Islet precursor cell (in vitro differentiated cells): ENCODE results near the gene EIF1AD.
A peak's percentile ranks its signal among the peaks of the same experiment; 100 is the strongest.
"Not testable (repeated sequence)": the region's sequence is repeated elsewhere in the genome, so short reads cannot be mapped to it uniquely, and the experiment has no call there.

Experiments
- DNase-seq: peaks from one replicate; pipeline ENCODE4 v3.0.0-alpha.2; 2018

EIF1AD gene, protein sequence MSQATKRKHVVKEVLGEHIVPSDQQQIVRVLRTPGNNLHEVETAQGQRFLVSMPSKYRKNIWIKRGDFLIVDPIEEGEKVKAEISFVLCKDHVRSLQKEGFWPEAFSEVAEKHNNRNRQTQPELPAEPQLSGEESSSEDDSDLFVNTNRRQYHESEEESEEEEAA

DNA sequence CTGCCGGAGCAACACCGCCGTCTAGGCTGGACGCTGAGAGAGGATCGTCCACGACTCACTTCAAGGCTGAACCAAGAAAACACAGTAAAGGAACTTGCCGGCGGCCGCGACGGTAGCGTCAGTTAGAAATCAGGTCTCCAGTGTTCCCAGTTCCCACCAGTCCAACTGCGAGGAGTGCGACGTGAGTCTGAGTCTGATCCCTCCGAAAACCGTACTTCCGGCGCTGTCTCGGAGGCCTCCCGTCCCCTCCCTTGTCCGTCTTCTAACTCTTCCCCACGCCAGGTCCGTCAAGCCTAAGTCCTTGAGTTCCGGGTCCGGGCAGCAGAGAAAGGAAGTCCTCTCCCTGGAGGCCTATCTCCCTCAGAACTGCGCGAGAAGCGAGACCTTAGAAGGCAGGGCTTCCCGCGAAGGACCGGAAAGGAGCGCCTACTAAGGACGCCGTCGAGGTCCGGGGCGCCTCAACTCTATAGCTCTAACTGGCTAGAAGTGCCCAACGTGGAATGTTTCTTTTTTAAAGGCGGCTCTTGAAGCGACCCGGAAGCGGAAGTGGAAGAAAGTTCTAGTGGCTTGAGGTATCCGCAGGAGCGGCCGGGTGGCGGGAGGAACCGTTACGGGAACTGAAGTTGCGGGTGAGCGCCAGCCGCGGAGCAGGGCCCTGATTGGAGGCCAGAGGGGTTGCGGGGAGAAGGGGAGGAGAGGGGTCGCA, at the start of gene EIF1AD, which contains the start of gene BANF1:
EIF1AD (minus strand) TSS at position 216 of the 706 bp plus-strand sequence. CDS start 1,768 bp downstream, outside the sequence.
BANF1 (plus strand) TSS at position 562 of the 706 bp plus-strand sequence. CDS start 748 bp downstream, outside the sequence.
- peak; percentile 98 for DNase-seq

DNA sequence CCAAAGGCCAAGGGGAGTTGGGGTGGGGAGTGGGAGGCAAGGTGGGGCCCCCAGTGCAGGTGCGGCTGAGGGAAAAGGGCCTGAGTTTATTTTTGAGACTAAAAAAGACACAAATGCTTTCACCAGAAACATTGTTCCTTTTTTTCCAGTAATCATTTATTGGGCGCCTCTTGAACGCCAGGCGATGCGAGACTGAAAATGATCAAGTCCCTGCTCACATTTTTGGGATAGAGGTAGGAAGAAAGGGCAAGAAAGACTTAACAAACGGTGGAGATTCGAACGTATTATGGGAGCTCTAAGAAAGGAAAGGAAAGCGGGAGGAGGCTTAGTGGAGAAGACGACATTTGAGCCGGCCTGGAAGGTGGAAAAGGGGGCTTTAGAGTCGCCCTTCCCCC, 49.4 kb upstream of the EIF1AD start:
- no peak for DNase-seq

DNA sequence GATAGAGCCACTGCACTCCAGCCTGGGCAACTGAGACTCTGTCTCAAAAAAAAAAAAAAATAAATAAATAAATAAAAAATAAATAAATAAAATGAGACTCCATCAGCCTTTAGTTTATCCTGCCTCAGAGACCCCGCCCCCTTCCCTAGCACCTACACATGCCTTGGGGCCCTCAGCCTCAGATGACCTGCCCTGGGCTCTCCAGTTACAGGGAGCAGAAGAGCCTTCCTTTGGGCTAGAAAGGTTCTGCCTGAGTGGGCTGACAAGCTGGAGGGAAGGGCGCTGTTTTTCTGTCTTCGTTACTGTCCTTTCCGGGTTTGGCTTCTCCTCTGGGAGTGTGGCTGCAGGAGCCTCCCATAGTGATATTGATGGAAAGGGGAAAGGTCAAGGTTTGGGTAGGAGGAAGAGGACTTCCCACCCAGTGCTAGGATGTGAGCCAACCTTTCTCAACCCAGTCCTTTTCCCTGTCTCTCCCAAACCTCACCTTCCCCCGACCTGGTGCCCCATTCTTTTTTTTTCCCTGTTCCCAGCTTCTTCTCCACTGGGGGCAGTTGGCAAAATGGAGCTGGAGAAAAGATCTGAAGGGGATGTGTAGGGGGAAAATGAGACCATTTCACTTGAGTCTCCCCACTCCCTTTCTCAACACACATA, 48.7 kb upstream of the EIF1AD start:
- DNase-seq = no peak

DNA sequence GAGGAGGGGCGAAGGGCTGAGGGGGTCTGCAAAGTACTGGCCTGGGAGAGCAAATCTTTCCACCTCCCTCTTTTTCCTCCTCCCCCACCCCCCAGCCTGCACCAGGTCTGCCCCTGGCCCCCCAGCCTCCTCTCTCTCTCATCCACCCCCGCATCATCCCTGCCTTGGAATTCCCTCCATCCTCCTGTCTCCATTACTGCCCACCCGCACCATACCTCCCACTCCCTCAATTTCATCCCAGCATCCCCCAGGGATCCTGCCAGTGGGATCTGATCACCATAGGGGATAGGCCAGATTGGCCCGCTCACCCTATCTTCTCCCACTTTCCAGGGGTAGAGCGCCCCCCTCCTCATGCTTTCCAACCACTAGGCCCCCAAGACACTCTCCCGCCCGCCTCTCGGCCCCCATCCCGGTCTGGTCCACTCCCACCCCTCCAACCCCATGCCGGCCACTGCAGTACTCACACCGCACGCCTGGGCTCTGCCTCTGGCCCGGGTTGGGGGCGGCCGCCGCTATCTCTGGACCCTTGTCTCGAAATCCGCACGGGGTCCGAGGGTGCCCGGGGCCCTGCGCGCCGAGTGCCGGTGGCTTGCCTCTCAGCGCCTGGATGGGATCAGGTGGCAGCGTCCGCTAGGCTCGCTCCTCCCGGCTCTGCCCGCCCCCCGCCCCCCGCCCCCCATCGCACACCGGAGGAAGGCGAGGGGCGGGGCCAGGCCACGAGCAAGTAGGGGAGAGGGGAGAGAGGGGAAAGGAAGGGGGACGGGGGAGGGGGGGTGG, 46.8 kb upstream of the EIF1AD start, which contains the start of gene GAL3ST3:
GAL3ST3 (minus strand) TSS at position 615 of the 777 bp plus-strand sequence. CDS start 3,746 bp downstream, outside the sequence.
- peak; percentile 63 for DNase-seq

DNA sequence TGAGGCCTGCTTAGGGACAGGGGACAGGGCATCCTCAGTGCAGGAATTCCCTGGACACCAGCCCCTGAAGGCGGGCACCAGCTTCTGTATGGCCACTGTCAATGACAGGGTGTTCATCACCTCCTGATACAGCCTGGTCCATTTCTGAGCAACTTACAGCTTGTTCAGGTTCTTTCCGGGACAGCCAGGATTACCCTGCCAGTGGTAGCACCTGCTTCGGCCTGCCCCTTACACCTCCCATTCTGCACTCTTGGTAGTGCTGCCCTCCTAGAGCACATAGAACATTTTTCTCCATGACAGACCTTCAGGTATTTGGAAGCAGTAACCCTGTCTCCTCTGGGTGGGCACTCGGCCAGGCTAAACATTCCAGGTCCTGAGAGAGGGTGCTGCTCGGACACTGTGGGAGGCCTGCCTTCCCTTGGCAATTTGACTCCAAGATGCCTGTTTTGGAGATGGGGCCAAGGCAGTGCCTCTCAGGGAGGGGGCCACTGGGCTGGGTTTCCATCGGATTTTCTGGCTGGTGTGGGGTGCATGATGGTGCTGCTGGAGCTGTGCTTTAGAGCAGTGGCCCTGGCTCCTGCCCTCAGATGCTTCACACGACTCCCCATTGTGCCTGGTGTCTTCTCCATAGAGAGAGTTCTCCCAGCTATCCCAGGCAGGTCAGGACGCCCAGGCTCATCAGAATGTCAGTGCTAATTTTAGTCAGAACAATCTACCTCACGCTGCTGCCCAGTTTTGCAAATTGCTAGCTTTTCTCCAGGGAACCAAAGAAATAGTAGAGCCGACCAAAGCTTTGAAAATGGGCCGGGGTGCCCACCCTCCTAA, 45.8 kb upstream of the EIF1AD start:
- no peak for DNase-seq

DNA sequence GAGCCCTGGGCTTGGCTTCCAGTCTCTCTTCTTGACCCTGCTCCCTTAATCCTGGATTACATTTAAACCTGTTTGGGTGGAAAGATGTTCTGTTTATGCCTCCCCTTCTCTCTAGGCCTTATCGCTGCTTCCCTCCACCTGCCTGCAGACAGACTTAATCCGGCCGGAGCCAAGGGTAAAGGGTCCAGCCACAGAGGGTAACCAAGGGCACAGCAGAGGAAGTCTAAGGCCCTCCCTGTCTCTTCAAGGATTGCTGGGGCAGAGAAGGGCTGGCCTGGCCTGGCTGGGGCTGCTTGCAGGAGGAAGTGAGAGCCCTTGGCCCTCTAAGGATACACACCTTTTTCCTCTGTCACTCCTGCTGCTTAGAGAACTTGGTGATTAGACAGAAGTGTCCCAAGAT, 44.9 kb upstream of the EIF1AD start:
- no peak for DNase-seq

DNA sequence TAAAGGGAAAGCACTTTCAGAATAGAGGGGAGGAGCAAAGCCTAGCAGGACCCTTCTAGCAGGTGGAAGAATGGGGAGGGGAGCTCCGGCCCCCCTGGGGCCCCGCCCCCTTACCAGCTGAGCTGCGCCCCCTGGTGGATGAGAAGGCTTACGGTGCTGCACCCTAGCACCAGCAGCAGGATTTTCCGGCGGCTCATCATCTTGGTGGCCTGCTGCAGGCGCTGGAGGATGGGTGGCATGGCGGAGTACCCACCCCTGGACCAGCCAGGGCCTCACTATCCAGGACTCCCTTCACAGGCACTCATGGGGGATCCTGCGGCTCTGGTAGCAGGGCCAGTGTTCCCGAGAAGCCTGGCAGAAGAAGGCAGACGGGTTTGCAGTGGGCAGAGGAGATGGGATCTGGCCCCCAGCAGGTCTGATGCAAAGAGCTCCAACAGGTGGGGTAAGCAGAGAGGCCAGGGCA, 43.3 kb upstream of the EIF1AD start:
- peak; percentile 91 for DNase-seq

DNA sequence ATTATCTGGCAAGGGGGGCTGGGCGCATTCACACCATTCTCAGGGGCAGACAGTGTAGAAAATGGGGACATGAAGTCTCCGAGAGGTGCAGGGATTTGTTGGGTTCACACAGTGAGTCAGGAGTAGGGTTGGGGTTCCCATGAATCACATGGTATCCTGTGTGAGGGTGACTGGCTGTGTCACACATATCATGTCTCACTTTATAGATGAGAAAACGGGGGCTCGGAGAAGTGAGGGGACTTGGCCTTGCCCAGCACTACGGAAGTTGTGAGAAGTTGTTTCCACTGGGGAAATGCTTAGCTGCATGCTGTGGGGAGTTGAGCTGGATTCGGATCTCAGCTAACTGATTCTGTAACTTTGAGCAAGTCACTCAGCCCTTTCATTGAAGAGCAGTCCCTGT, 42.8 kb upstream of the EIF1AD start:
- DNase-seq = no peak

DNA sequence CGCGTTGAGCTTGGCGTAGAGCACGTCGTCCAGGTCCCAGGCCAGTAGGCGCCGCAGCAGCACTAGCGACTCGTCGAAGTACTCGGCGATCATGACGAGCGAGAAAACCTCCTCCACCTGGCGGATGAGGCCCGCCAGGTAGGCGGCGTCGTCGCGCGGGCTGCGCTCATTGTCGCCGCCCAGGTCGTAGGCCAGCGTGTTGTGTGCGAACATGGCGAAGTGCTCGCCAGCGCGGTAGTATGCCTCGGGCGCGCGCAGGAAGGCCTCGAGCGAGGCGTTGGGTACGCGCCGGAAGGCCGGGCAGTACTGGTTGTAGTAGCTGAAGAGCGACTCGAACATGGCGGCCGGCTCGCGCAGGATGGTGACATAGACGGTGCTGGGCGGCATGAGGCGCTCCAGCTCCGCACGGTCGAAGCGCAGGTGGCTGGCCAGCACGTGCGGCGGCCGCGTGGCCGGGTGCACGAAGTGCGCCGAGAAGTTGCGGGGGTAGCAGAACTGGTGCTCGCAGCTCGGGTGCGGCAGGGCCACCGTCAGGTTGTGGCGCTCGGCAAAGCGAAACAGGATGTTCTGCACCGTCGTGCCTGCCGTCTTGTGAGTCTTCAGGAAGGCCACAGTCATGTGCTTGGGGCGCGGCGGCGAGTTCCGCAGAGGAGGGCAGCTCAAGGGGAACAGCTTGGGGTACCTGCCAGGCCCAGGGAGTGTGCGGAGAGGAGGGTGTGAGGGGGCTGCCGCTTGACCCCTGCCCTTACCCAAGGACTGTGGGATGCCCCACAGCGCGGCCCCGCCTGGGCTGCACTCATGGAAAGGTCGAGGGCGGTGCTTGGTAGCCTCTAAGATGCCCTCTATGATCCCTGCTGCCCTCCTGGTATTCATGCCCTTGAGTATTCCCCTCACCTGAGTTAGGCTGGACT, 41.3 kb upstream of the EIF1AD start:
- no peak for DNase-seq

DNA sequence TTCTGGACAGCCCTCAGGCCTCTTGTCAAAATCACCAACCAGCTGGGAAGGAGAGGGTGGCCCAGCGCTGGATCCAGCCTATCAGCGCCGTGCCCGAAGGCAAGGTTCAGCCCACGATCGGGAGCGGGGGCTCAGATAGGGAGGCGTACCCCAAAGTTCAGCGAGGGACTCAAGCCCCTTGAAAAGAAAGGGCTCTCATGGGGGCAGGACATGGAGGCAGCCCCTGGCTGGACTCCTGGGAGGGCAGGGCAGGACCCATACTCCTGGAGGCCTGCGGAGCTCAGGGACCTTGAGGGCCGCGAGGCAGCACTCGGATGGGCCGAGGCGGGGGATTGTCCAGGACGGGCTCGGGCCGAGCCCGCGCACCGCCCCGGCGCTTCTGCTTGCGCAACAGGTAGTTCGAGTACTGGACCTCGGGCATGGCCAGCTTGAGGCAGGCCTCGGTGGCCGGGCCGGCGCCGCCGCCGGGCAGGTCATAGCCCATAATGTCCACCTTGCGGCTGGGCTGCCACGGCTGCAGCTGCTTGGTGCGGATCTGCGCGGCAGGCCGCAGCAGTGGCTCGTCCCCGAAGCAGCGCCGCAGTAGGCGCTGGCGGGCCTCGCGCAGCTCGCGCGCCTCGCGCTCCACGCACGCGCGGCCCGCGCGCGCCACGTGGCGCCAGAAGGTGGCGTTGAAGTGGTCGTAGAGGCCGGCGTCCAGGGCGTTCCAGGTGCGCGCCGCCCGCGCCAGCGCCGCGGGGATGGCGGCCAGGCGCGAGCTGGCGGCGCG, 40.5 kb upstream of the EIF1AD start:
- no peak for DNase-seq

DNA sequence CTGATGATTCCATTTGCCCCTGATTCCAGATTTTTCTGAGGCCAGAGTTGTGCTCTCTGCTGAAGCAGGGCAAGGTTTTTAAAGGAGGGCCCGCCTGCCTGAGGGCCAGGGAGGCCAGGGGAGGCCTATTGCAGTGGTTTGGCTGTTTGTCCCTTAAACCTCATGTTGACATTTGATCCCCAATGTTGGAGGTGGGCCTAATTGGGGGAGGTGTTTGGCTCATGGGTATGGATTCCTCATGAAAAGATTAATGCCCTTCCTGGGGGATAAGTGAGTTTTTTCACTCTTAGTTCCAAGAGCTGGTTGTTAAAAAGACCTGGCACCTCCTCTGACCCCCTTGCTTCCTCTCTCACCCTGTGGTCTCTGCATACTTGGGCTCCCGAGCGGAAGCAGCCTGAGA, 37.8 kb upstream of the EIF1AD start:
- DNase-seq = no peak

DNA sequence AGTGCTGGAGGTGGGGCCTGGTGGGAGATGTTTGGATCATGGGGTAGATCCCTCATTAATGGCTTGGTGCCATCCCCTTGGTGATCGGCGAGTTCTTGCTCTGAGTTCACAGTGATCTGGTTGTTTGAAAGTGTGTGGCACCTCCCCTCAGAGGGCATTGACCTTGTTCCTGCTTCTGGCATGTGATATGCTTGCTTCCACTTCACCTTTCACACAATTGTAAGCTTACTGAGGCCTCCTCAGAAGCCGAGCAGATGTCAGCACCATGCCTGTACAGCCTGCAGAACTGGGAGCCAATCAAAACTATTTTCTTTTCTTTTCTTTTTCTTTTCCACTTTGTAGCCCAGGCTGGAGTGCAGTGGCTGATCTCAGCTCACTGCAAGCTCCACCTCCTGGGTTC, 35.4 kb upstream of the EIF1AD start:
- no peak for DNase-seq

DNA sequence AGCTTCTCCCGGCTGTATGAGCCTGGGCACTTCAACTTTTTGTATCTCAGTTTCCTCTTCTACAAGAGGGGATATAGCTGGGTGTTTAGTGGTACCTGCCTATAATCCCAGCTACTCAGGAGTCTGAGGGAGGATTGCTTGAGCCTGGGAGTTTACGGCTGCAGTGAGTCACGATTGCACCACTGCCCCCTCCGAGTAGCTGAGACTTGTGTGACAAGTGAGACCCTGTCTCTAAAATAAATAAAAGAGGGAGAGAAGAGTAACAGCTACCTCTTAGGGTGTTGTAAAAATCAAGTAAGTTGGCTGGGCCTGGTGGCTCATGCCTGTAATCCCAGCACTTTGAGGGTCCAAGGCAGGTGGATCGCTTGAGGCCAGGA, 34.4 kb upstream of the EIF1AD start:
- DNase-seq = no peak

DNA sequence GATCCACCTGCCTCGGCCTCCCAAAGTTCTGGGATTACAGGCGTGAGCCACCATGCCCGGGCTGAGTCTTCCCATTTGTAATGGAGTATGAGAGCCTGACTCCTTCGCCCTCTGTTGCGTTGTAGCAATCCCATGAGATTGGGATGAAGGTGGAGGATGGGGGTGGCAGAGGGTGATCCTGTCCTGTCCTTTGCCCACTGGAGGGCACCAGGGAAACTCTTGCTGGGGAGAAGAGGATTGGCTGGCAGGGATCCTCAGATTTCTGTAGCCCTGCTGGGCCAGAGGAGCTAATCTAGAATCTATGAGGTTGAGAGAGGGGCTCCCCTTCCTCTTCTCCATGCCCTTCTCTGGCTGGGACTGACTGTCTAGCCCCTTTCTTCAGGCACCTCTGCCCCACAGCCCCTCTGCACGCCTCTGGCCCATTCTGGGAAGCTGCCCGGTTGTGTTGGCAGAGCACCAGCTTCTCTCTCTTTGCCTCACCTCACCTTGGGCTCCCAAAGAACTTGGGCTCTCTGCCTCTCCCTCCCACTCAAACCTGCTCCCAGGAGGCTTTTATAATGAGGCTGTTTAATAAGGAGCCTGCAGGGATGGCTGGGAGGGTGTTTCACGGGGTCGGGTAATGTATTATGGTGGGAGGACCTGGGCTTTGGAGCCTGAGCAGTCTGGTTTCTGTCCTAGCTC, 33.8 kb upstream of the EIF1AD start:
- no peak for DNase-seq

DNA sequence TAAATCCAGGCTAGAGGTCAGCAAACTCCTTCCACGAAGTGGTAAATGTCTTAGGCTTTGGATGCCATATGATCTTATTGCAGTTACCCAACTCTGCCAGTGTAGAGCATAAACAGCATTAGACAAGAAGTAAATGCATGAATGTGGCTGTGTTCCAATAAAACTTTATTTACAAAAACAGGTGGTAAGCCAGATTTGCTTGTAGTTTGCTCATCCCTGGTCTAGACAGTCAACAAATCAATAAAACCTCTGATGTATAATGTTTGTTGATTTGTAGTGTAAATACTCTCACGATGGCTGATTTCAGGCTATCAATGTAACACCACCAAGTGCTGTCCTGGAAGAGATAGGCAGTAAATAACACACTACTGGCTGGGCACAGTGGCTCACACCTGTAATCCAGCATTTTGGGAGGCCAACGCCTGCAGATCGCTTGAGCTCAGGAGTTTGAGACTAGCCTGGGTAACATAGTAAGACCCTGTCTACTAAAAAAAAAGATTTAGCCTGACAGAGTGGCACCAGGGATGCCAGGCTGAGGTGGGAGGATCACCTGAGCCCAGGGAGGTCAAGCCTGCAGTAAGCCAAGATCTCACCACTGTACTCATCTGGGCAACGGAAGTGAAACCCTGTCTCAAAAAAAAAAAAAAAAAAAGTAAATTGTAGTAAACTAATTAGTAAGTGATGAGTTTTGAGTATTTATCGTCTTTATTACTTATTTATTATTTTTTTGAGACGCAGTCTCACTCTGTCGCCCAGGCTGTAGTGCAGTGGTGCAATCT, 31.2 kb upstream of the EIF1AD start:
- no peak for DNase-seq

DNA sequence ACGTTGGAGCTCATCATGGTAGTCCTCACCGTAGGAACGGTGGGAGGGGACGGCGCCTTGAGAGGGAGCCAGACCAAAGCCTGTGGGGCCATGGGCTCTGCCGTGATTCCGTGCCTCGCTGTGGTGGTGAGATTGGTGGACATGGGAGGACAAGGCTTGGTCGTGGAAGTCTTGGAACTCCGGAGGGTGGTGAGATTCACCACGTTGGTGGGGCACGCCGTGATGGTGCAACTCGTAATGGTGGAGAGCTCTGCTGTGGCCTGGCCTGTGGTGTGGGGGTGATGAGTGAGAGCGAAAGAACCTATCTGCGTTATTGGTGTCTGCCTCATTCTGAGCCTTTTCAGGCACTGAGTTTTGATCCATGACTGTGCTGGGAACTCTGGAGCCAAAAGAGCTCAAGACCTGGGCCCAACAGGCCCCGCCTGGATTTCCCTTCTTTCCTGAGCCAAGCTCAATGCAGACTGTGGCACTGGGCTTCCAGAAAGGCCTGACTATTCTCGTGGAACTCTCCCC, 24.1 kb upstream of the EIF1AD start, which contains the start of gene CATSPER1:
CATSPER1 (minus strand) TSS at position 463 of the 513 bp plus-strand sequence; CDS start at position 363, 100 bp downstream.
- no peak for DNase-seq

DNA sequence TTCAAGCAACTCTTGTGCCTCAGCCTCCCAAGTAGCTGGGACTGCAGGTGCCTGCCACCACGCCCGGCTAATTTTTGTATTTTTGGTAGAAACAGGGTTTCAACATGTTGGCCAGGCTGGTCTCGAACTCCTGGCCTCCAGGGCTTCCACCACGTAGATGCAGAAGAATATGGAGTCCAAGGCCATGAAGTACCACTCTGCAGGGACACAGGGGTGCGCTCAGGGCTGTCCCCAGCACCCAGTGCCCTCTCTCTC, 21.2 kb upstream of the EIF1AD start:
- DNase-seq = not testable (repeated sequence)

DNA sequence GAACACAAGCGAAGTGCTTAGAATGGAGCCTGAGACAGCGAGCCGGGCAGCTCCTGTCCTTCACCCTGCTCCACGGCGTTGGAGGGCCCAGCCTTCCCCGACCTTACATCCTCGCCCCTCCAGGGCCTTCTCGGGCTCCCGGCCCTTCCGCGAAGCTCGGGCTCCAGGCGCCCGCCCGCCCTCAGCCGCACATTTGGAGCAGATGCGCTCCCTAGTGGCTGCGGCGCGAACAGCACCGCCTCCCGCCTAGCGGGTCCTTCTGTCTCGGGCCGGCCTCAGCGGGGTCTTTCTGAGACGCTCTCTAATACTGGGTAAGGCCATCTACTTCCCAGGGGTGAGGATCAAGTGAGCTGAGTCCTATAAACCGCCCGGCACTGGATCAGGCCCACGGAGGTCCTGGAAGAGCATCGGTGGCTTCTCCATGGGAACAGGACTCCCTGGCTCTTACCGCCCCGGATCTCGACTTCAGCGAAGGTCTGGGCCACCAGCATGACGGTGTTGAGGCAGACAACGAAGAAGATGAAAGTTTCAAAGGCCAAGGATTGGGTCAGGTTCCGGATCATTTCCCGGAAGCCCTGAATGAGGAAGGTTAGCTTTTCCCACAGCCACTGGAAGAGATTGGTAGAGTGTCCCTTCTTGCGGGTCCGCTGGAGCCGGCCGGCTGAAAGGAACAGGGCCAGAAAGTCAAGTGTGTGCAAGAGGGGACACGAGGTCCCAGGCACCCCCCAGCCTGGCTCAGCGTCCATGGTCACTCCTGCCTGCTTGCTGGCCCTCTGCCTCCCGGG, 20.6 kb upstream of the EIF1AD start:
- DNase-seq = peak; percentile 85
